ENCODE measurements around the gene PTGES3.
A peak's percentile ranks its signal among the peaks of the same experiment; 100 is the strongest.

The PTGES3 gene

GRCh38 chr12:56688846-56689109, 694 bp upstream of the PTGES3 start:
- Histone ChIP-seq H2AFZ (ENCODE audit: low read length) (peak overlapping the region; percentile 49), H3K4me2 (ENCODE audit: low read depth, low read length, poor library complexity, severe bottlenecking) (peak overlapping the region; percentile 94), H3K4me1 (ENCODE audit: insufficient read depth, low read length, poor library complexity, severe bottlenecking) (peaks cover 25% of the 10 kb centered on the region), H3K9me2 (replicated peaks; ENCODE audit: low read depth, low read length) (no peaks in the 10 kb centered on the region), H3K36me3 (ENCODE audit: insufficient read depth, low read length) (no peaks in the 10 kb centered on the region), H3K9ac (ENCODE audit: low read depth, low read length, poor library complexity, severe bottlenecking) (peak overlapping the region; percentile 98), H3K79me2 (ENCODE audit: insufficient read depth, low read length) (peaks cover 53% of the 10 kb centered on the region), H3F3A (ENCODE audit: low read depth) (peaks cover 13% of the 10 kb centered on the region), H3K27me3 (ENCODE audit: insufficient read depth, low read length, poor library complexity, severe bottlenecking) (peaks cover 9% of the 10 kb centered on the region), H4K20me1 (ENCODE audit: insufficient read depth, low read length, poor library complexity, severe bottlenecking) (peaks cover 38% of the 10 kb centered on the region), H3K4me3 (ENCODE audit: low read length, poor library complexity, severe bottlenecking) (peak overlapping the region; percentile 78), H3K9me3 (ENCODE audit: insufficient read depth, low read depth, low read length) (no peaks in the 10 kb centered on the region)
- TF ChIP-seq CTCF (conservative IDR thresholded peaks at IDR 0.05; ENCODE audit: low read length) (no peak), EZH2phosphoT487 (IDR thresholded peaks at IDR 0.05; ENCODE audit: borderline replicate concordance) (no peak)

GRCh38 chr12:56687223-56688128, 608 bp downstream of the PTGES3 start:
- Histone ChIP-seq H3F3A (ENCODE audit: low read depth) (peaks cover 13% of the 10 kb centered on the region), H2AFZ (ENCODE audit: low read length) (peak overlapping the region; percentile 68)
- TF ChIP-seq CTCF (conservative IDR thresholded peaks at IDR 0.05; ENCODE audit: low read length): no peak
- no peak for TF ChIP-seq EZH2phosphoT487 (IDR thresholded peaks at IDR 0.05; ENCODE audit: borderline replicate concordance)

GRCh38 chr12:56684745-56685359, 3.2 kb downstream of the PTGES3 start:
- H3K4me1 ChIP-seq (ENCODE audit: insufficient read depth, low read length, poor library complexity, severe bottlenecking): peaks cover 31% of the 10 kb centered on the region
- peaks cover 9% of the 10 kb centered on the region for H3K27me3 ChIP-seq (ENCODE audit: insufficient read depth, low read length, poor library complexity, severe bottlenecking)
- no peak for TF ChIP-seq EZH2phosphoT487 (IDR thresholded peaks at IDR 0.05; ENCODE audit: borderline replicate concordance)
- no peak for TF ChIP-seq CTCF (conservative IDR thresholded peaks at IDR 0.05; ENCODE audit: low read length)
- no peaks in the 10 kb centered on the region for H3K9me3 ChIP-seq (ENCODE audit: insufficient read depth, low read depth, low read length)
- H3K9me2 ChIP-seq (replicated peaks; ENCODE audit: low read depth, low read length): no peaks in the 10 kb centered on the region
- H2AFZ ChIP-seq (ENCODE audit: low read length): no peak overlapping the region
- peaks cover 13% of the 10 kb centered on the region for H3F3A ChIP-seq (ENCODE audit: low read depth)
- H3K79me2 ChIP-seq (ENCODE audit: insufficient read depth, low read length): peaks cover 91% of the 10 kb centered on the region
- peaks cover 73% of the 10 kb centered on the region for H4K20me1 ChIP-seq (ENCODE audit: insufficient read depth, low read length, poor library complexity, severe bottlenecking)
- H3K9ac ChIP-seq (ENCODE audit: low read depth, low read length, poor library complexity, severe bottlenecking): peak overlapping the region; percentile 98
- H3K4me3 ChIP-seq (ENCODE audit: low read length, poor library complexity, severe bottlenecking): peak overlapping the region; percentile 89
- H3K36me3 ChIP-seq (ENCODE audit: insufficient read depth, low read length): peaks cover 13% of the 10 kb centered on the region; the same call in 1 of the 2 replicates
- peak overlapping the region; percentile 80 for H3K4me2 ChIP-seq (ENCODE audit: low read depth, low read length, poor library complexity, severe bottlenecking)

More at GRCh38 chr12:56687223-56688128, 608 bp downstream of the PTGES3 start:
- H3K4me1 ChIP-seq (ENCODE audit: insufficient read depth, low read length, poor library complexity, severe bottlenecking): peaks cover 26% of the 10 kb centered on the region
- H3K9me2 ChIP-seq (replicated peaks; ENCODE audit: low read depth, low read length): no peaks in the 10 kb centered on the region
- peaks cover 47% of the 10 kb centered on the region for H4K20me1 ChIP-seq (ENCODE audit: insufficient read depth, low read length, poor library complexity, severe bottlenecking)
- H3K9me3 ChIP-seq (ENCODE audit: insufficient read depth, low read depth, low read length): no peaks in the 10 kb centered on the region
- peak overlapping the region; percentile 98 for H3K9ac ChIP-seq (ENCODE audit: low read depth, low read length, poor library complexity, severe bottlenecking)
- H3K4me3 ChIP-seq (ENCODE audit: low read length, poor library complexity, severe bottlenecking): peak overlapping the region; percentile 89
- H3K27me3 ChIP-seq (ENCODE audit: insufficient read depth, low read length, poor library complexity, severe bottlenecking): peaks cover 9% of the 10 kb centered on the region
- peaks cover 66% of the 10 kb centered on the region for H3K79me2 ChIP-seq (ENCODE audit: insufficient read depth, low read length)
- peak overlapping the region; percentile 80 for H3K4me2 ChIP-seq (ENCODE audit: low read depth, low read length, poor library complexity, severe bottlenecking)
- no peaks in the 10 kb centered on the region for H3K36me3 ChIP-seq (ENCODE audit: insufficient read depth, low read length)
